HG03159 (cell line): ENCODE results near the gene ZNG1A.
A peak's percentile ranks its signal among the peaks of the same experiment; 100 is the strongest.
"Not testable (repeated sequence)": the region's sequence is repeated elsewhere in the genome, so short reads cannot be mapped to it uniquely, and the experiment has no call there.

Experiments
- ATAC-seq: cut with Tn5 transposase; IDR thresholded peaks from one replicate; pipeline ENCODE4 v1.9.1; 2021; ENCODE audit warnings: mild to moderate bottlenecking, moderate library complexity; ENCODE audit not compliant: unreplicated experiment

ZNG1A gene

DNA sequence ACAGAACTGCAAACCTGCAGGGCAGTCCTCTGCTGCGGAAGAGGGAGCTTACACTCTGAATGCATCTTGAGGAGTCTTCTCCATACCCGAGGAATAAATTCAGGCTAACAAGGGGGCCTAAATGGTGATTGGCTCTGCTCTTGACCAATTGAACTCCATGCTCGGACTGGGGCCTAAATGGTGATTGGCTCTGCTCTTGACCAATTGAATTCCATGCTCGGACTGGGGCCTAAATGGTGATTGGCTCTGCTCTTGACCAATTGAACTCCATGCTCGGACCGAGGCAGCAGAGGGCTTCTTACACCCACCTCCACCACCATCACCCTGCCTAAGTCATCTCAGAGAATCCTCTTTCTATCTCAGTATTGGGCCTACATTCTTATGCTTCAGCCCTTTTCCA, 79.0 kb downstream of the ZNG1A start:
- not testable (repeated sequence) for ATAC-seq

DNA sequence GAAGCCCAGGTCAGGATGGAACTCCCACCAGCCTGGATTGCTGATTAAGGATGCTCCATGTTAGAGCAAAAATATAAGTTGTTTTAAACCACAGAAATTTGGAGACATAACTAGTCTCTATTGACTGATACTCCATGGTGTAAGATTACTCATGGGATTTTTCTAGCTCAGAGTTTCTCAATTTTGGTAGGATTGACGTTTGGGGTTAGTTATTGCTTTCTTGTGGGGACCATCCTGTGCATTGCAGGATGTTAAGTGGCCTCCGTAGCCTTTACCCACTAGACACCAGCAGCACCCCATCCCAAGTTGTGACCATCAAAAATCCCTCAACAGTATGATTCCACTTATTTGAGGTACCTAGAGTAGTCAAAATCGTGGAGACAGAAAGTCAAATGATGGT, 80.1 kb downstream of the ZNG1A start:
- ATAC-seq, result not testable (repeated sequence)

DNA sequence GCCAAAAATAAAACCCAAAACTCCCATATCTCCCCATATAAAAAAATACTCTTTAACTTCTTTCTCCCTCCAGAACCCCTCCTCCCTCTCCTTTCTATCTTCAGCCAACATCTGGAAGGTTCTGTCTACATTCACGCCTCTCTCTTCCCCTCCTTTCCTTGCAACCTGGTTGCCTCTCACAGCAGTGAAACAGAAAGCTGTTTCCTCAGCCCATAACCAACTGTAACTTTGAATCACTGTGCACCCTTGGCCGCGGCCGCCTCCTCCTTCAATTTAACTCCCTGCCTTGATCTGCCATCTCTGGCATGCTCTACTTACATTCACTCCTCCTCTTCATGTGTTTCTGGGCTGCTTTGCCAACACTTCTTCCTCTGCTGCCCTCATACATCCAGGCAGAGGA, 83.9 kb downstream of the ZNG1A start:
- not testable (repeated sequence) for ATAC-seq

DNA sequence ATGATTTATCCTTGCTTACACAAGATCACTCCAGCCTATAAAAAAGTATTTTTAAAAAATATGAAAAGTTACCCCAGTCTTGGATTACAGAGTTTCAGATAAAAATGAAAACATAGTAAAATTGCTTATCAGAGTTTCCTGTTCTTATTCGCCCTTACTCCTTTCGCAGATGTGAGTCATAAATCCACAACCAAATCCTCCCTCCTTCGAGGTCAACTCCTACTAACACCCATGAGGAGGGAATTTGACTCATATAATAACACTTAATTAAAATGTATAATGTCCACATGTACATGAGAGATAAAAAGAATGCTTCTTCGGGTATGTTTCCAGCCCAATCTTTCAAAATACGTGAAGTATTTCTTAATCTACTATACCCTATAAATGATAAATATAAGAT, 84.5 kb downstream of the ZNG1A start:
- ATAC-seq, result not testable (repeated sequence)

DNA sequence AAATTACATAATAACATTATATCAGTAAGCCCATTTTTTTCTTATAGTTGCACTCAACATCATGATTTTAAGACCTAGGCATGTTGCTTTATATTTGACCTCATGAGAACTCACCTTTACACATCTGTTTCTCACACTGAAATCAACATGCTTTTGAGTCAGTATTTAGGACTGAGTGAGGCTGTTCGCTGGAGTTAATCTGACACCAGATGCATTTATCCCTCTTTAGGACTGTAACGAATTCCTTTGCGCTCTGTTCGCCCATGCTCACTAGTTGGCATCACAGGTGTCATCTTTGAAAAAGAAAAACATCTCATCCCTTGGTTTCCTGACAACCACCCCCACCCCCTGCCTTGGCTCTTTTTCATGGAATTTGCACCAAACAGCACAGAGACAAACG, 84.9 kb downstream of the ZNG1A start:
- ATAC-seq, result not testable (repeated sequence)

DNA sequence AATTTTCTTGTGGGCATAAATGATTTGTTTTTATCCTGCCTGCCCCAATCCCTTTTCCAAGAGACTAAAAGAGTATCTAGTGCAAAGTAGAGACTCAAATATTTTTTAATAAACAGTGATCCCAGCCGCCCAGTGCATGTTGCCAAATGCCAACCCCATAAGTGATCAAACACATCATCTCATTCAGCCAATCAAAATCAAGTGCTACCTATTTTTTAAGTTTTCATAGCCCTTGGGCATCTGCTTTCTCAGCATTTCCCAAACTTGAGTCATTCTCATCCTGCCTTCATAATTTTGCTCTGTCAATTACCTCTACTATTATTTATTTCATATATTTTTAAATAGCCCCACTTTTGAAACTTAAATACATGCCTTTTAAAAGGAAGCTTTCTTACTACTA, 88.0 kb downstream of the ZNG1A start:
- not testable (repeated sequence) for ATAC-seq

DNA sequence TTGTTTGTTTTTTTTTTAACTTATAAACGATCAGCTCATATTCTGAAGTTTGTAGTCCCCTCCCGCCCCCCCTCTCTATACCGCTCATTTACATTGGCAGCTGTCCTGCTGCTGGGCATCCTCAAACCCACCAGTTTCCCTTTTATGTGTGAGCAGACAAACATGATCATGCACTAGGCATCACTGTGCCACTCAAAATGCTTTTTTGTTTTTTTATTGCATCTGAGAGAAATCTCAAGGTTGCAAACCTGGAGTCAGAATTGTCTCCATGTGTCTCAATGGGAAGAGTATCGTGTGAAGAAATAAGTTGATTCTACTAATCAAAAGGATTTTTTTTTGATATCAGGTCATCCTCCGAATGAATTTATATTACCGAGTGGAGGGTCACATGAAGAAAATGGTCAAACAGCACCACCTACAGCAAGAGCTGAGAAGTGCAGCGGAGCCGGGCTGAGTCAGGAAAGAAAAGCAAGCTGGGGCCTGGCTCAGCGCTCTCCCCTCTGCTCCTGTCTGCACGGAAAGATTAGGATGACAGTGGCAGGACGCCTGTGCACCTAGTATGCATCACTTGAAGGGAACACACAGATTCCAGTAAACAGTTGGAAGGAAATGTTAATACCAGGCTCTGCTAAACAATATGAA, 90.3 kb downstream of the ZNG1A start:
- peak; percentile 72 for ATAC-seq

DNA sequence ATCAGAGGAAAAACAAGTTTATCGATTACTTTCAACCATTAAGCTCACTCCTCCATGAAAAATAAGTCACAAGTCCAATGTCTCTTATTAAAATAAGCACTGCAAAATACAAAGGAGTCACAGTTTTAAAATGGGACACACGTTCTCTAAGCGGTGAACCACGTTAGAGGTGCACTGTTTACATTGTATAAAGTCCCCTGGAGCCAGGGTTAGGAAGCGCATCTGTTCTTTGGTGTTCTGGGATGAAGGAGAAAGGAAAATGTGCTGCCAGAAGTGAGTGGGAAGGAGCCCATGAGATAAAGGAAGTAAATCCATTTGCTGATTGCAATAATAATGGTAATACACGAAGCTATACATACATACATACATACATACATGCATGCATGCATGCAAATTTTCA, 91.0 kb downstream of the ZNG1A start:
- not testable (repeated sequence) for ATAC-seq

DNA sequence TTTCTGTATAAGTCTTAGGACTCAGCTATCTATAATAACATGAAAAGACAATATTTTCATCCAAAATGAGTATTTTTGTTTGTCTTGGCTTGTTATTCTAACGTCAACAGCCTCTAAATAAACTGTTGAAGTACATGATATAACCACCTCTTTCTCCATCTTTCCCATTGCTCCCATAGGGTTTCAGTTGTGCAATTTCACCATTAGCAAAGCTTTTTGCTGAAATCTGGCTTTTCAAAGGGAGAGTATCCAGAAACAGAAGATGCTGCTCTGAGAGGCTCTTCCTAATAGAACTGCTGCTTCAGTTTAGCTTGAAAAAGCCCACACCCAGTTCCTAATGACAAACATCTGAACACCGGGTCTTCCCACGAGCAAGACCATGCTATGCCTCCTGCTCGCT, 91.8 kb downstream of the ZNG1A start:
- ATAC-seq, result not testable (repeated sequence)

DNA sequence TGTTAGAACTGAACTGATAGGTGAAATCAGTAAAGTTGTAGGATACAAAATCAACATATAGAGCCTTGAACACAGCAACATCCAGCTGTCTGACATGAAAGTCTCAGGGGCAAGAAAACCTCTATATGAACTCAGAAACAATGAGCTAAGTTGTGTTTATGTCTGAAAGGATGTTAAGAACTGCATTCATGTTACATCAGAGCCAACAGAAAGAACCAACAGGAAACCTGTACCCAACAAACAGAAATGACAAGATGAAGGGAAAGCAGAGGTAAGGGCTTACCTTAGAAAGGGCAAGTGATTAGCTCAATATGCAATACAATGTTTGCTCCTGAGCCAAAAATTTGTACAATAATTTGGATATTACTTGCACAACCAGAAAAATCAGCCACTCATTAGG, 92.2 kb downstream of the ZNG1A start:
- not testable (repeated sequence) for ATAC-seq

DNA sequence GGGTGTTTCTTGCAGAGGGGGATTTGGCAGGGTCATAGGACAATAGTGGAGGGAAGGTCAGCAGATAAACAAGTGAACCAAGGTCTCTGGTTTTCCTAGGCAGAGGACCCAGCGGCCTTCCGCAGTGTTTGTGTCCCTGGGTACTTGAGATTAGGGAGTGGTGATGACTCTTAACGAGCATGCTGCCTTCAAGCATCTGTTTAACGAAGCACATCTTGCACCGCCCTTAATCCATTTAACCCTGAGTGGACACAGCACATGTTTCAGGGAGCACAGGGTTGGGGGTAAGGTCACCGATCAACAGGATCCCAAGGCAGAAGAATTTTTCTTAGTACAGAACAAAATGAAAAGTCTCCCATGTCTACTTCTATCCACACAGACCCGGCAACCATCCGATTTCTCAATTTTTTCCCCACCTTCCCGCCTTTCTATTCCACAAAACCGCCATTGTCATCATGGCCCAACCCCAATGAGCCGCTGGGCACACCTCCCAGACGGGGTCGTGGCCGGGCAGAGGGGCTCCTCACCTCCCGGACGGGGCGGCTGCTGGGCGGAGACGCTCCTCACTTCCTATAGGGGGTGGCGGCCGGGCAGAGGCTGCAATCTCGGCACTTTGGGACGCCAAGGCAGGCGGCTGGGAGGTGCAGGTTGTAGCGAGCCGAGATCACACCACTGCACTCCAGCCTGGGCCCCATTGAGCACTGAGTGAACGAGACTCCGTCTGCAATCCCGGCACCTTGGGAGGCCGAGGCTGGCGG, 95.7 kb downstream of the ZNG1A start:
- not testable (repeated sequence) for ATAC-seq

DNA sequence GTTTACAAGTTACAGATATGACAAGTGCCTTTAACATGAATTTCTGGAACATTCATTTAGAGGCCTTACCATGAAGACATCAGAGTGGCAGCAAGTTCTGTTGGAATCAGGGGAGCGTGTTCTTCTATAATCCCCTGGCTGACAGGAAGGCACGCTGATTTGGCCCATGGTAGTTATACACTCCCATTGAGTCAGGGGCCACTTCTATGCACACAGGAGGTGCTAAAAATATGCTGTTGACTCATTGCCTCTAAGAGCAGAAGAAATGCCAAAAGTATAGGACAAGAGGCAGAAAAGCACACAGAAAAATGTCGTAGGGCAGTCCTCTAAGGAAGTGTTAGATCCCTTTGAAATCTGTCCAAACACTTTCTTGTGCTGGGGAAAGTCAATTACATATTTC, 100.5 kb downstream of the ZNG1A start:
- not testable (repeated sequence) for ATAC-seq

DNA sequence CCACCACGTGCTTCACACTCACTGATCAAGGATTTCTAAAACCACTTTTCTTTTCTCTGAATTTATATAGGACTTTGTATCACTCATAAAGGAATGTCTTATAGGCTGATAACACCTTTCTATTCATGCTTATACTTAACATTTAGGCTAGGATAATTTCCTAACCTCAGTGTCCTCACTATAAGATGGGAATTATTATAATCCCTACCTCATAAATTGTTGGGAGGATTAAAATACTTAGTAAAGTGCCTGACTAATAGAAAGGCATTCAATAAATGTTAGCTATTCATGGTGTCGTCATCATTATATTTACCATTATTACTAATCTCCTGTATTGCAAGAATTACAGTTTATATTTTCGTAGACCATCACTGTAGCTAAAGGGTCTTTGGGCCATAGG, 102.5 kb downstream of the ZNG1A start:
- ATAC-seq, result not testable (repeated sequence)

DNA sequence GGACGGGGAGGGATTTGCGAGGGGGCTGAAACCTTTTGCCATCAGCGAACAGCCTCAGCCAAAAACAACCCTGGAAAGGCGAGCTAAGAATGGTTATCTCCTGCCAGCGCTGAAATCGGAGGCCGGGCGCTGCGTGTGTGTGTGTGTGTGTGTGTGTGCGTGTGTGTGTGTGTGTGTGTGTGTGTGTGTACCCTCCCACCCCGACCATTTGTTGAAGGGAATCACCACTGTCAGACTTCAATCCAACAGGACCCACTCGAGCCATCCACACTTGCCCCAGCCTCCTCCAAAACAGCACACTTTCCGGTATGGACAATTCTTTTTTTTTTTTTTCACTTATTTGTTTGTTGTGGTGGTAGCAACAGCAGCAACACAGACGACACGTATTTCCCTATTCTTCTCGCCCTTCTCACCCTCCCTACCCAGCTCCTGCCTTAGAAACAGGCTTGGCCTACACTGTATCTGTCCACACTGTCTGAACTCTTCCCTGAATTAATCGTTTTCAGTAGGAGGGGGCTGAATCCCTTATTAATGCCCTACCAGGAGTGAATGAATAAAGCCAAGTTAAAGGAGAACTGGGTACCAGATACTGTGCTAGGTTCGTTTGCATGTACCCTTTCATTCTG, 104.8 kb downstream of the ZNG1A start:
- not testable (repeated sequence) for ATAC-seq

DNA sequence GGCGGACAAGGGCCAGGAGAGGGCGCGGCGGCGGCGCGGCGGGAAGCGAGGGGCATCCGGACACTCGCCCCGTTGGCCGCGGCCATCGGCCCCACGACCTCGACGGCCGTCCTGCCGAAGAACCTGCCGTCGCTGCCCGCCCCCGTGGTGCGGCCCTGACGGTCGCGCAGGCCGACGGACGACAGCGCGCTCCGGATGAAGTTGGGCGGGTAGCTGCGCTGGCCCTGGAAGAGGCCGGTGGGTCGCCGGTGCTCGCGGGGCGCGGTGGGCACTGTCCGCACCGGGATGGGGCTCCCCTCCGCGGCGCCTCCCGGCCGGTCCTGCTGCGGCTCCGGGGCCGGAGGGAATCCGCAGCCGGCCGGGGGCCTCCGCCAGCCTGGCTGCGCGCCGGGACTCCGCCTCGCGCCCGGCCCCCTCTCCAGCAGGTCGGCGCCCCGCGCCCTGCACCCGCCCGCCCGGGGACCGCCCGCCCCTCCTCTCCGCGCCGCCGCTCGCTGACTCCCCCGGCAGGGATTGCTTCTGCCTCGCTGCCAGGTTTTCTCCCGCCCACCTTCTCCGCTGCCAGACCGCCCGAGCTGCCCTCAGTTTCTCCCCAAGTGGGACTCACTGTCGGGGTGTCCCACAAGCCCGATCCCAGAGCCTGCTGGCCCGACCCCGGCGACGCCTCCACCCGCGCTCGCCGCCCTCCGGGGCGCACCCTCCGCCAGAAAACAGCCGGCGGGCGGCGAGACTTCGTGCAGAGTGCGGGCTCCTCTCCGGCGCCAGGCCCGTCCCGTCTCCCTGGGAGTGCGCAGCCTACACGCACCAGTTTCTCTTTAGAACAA, 105.6 kb downstream of the ZNG1A start:
- ATAC-seq, result not testable (repeated sequence)
